Fibroblast of skin of abdomen (primary cell): ENCODE measurements around the gene RAC3.

ENCODE experiments used
- DNase-seq: peaks from one replicate; pipeline ENCODE4 v3.0.0-alpha.2; 2013

Gene RAC3

GRCh38 chr17:82045936-82046484 lies 14.5 kb downstream of the RAC3 start:
- no peak for DNase-seq

GRCh38 chr17:82046903-82047302 lies 15.4 kb downstream of the RAC3 start:
- no peak for DNase-seq

- no peak for DNase-seq
Observed at GRCh38 chr17:82047379-82047778, 15.9 kb downstream of the RAC3 start.

GRCh38 chr17:82047914-82048570 lies 16.6 kb downstream of the RAC3 start:
- no peak for DNase-seq

- DNase-seq, result no peak
Observed at GRCh38 chr17:82048571-82048971, 17.1 kb downstream of the RAC3 start.

GRCh38 chr17:82049106-82049505 lies 17.6 kb downstream of the RAC3 start:
- DNase-seq, result no peak

- DNase-seq, result no peak
Observed at GRCh38 chr17:82049521-82049971, 18.1 kb downstream of the RAC3 start.

GRCh38 chr17:82050152-82050760 lies 18.8 kb downstream of the RAC3 start:
- DNase-seq, result no peak

- DNase-seq, result no peak
Observed at GRCh38 chr17:82050761-82051641, 19.5 kb downstream of the RAC3 start.

- peak; percentile 51 for DNase-seq
Observed at GRCh38 chr17:82051776-82052637, 20.5 kb downstream of the RAC3 start, which contains the start of the genes GPS1 and RFNG. Gene GPS1 (plus strand): TSS chr17:82051898. CDS start chr17:82051932, 34 bp downstream. Gene RFNG (minus strand): TSS chr17:82051811. CDS start chr17:82051766, 45 bp downstream.

- DNase-seq, result no peak
Observed at GRCh38 chr17:82052638-82053059, 21.2 kb downstream of the RAC3 start.

- DNase-seq, result no peak
Observed at GRCh38 chr17:82053130-82053529, 21.7 kb downstream of the RAC3 start.

GRCh38 chr17:82053556-82054263 lies 22.2 kb downstream of the RAC3 start:
- no peak for DNase-seq

GRCh38 chr17:82054351-82055022 lies 23.0 kb downstream of the RAC3 start:
- DNase-seq, result no peak

- no peak for DNase-seq
Observed at GRCh38 chr17:82055023-82055964, 23.8 kb downstream of the RAC3 start.

GRCh38 chr17:82055965-82056728 lies 24.7 kb downstream of the RAC3 start:
- DNase-seq, result no peak

GRCh38 chr17:82056729-82057621 lies 25.5 kb downstream of the RAC3 start:
- DNase-seq, result no peak
